NCI-H2196 treated with DMSO at 0.1 percent for 48 hours (cell line): ENCODE measurements around the gene IL3.

Experiments
- DNase-seq: peaks from one replicate; lab custom pipeline; 2025; ENCODE audit not compliant: unreplicated experiment; lab: John Stamatoyannopoulos, UW

The IL3 gene, protein sequence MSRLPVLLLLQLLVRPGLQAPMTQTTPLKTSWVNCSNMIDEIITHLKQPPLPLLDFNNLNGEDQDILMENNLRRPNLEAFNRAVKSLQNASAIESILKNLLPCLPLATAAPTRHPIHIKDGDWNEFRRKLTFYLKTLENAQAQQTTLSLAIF

DNA sequence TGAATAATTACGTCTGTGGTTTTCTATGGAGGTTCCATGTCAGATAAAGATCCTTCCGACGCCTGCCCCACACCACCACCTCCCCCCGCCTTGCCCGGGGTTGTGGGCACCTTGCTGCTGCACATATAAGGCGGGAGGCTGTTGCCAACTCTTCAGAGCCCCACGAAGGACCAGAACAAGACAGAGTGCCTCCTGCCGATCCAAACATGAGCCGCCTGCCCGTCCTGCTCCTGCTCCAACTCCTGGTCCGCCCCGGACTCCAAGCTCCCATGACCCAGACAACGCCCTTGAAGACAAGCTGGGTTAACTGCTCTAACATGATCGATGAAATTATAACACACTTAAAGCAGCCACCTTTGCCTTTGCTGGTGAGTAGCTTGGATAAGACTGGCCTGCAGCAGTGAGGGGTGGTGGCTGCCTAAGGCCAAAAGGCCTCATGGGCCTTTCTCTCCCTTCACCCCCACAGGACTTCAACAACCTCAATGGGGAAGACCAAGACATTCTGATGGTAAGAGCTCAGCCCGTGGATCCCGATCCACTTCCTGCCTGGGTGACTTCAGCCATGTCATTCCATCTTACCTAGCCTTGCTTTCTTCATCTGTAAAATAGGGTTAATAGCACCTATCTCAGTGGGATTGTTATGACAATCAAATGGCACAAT is at the start of gene IL3:
IL3 (plus strand) TSS at position 155 of the 661 bp plus-strand sequence; CDS start at position 207, 52 bp downstream.
- no peak for DNase-seq

DNA sequence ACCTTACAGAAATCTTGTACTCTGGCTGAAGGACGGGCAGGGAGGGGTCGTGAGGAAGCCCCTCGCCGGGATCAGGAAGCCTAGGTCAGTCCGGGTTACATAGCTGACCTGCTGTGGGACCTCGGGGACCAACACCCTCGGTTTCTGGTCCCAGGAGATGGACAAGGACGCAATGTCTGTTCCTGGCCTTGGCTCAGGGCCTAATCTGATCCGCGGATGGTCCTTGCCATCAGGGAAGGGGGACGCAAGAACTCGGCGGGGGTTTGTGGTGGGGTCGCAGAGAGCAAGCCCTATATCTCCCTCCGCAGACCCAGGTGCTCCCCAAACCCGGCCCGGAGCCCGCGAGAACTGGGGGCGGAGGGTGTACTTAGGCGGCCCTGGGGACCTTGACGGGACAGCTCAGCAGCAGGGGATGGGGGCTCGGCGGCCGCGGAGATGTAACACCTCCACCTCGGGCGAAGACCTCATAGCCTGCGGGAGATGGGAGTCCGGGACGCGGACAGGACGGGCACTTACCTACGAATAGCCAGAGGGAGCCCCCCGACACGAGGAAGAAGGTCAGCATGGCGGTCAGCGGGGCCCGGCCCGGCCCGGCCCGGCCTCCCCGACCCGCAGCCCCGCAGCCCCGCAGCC is 49.4 kb upstream of the IL3 start:
- no peak for DNase-seq

DNA sequence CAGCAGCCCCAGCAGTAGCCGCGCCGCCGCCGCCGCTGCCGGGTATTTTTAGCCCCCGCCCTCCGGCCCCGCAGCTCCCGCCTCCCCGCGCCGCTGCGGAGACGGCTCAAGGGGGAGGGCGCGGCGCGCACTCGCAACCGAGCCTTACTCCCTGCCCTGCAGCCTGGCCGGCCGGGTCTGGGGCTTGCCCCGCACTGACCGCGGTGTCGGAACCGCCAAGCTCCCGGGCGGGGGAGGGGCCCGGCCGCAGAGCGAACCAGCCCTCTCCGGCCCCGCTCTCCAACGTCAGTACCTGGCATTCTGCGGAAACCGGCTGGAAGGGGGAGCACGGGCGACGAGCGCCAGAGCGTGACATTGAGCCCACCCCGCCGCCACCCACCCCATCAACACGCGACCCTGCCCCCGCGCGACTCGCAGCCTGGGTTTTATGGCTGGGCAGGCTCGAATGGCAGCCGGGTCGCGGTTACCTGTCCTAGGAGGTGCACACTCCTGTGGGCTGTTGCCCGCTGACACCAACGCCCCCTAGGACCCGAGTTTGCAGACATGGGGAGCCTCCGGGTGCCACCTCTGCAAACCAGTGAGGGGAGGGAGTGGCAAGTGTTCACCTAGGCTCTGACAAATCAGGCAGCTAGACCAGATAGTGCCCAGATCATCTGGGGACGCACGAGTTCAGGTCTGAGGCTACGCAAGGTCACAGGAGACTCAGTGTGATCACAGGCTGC is 48.7 kb upstream of the IL3 start, which contains the start of gene ACSL6:
ACSL6 (minus strand) TSS at position 37 of the 722 bp plus-strand sequence. CDS start 105 bp downstream, outside the sequence.
- DNase-seq, result no peak

DNA sequence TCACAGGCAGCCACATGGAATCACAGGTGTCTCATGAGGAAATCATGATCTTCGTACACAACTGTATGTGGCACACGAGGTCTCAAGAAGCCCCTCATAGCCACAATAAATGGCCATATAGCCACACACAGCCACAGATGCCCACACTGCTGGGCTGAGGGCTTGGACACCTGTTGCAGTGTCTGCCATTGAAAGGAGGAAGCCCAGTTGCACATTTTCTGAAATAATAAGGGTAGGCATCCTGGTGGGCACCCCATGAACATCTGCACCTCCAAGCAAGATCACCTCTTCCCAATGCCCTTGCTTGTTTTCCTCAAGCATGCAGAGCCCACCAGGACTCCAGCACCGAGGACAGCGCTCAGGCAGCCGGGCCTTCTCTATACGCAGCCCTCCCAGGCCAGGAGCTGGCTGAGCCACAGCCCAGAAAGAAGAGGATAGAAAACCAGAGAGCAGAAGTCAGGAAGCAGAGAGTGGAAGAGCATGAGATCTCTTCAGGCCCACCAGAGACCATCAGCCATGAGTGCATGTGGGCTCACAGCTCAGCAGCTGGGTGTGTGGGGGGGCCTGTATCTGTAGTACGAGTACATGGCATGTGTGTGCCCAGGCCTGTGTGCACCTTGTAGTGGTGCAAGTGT is 48.0 kb upstream of the IL3 start:
- no peak for DNase-seq

DNA sequence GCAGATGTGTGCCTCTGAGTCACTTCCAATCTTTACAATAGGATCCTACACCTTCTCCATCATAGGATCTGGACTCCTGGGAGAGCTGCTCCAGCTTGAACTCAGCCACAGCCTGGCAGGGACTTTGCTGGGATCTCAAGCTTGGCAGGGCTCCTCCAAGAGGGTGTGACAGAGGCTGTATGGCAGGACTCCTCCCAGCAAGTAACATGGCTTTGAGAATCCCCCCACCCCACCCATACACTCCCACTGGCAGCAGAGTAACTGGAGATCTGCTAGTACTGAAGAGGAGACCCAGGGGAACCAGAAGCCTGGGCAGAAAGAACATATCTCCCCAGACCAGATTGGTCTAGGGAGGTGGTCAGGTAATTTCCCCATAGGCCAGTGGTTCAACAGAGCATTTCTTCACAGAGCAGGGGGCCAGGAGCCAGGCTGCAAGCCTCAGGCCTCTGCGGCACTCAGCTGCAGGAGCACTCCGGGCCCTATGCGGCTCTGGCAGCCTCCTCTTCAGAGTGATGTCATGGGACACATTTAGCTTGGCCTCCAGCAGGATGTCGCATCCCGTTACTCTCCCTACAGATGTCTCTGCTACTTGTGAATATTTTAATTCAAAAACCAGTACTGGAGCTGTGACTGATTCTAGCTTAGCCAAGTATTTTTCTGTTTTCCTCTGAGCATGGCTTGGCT is 47.3 kb upstream of the IL3 start:
- DNase-seq, result no peak

DNA sequence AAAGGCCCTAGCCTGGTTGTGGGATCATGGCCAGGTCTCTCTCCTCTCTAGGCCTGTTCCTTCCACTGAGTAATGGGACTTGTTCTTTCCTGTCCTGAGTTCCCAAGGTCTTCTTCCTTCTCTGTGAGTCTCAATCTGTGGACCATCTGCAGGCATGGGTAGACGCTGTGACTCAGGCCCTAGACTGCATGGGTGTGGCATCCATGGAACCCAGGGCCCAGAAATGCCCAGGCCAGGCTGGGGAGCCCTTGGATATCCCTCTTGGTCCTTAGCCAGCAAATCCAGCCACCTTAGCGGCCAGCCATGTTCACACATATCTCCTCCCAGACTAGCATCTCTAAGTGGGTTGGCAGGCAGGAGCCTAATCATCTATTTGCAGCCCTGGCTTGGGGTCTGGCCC is 46.7 kb upstream of the IL3 start:
- no peak for DNase-seq

DNA sequence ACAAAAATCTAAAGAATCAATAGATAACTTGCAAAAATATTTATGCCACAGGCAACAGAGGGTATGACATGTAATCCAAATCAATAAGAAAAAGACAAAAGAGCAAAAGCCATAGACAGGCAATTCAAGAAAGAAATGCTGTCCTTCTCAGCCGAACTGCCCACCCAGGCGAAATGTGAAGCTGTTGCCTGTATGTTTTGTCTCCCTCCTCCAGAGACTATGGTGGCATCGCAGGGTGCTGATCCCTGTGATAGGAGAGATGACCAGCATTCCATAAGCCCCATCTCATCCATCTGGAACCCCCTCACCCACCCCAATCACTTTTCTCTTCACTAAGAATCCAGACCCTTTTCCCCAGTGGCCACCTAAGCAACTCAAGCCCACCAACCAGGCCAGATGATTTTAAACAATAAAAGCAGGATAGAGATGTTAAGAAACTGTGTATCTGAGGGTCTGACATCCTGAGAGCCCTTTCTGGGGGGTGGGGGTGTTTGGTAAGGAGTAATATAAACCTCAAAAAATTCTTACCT is 43.7 kb upstream of the IL3 start:
- DNase-seq, result no peak

DNA sequence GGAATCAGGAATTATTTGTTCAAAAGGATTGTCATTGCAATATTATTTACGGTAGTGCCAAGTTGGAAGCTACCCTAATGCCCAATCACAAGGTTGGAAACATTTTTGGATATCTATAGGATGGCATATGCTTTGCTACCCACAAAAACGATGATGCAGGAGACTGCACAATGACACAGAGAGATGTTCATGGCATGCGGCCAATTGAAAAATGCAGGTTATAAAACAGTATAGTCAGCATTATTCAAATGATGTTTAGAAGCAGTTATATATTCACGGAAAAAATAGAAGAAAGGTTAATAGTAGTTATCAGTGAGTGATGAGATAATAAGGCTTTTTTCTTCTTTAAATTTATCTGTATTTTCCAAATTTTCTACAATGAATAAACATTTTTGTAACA is 43.1 kb upstream of the IL3 start:
- no peak for DNase-seq

DNA sequence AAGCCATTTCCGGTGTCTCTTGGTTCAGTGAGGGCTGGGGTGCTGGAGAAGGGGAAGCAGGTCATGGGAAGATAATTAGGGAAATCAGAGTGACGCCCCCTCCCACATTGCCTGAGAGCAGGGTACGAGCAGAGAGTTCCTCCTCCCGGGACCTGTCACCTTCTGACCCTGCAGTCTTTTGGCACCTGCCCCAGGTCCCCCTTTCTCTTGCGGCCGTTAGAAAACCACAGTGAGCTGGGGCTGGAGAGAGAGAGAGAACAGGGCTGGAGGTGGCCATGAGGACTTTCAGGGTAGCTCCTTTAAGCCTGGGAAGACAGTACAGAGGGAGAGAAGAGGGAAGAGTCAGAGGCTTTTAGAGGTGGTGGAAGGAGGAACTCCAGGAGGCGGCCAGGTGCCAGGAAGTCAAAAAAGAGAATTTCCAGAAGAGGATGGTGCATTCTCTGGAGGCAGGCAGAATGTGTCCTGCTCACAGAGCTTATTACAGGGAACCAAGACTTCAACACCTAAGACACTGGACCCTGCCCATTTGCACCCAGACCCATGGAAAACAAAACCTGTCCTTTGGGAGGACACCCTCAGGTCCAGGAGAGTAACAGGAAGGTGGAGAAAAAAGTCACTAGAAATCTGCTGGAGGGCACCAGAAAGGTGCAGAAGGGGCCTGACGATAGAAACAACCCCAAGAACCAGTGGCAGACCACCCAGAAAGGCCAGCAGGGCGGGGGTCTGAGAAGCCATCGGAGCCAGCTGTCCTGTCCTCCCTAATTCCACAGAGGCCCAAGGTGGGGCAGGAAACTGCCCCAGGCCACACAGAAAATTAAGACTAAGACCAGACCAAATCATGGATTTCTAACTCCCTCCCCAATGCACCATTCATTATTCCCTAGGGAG is 42.5 kb upstream of the IL3 start:
- DNase-seq, result no peak

DNA sequence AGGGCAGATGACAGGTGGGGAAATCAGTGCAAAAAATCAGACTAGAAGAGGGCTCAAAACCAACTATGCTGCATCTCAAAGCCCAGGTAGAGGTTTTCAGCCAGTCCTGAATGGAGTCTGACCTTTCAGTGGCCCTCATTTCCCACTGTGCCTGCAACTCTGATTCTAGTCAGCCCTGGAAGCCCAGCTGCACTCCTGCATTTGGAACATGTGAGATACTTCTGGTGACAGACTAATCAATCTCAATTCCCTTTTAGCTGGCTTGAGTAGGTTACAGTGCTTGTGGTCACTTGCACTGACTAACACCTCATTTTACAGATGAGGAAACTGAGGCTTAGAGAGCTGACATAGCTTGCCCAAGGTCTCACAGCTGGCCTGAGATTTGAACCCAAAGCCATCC is 41.1 kb upstream of the IL3 start:
- DNase-seq, result no peak

DNA sequence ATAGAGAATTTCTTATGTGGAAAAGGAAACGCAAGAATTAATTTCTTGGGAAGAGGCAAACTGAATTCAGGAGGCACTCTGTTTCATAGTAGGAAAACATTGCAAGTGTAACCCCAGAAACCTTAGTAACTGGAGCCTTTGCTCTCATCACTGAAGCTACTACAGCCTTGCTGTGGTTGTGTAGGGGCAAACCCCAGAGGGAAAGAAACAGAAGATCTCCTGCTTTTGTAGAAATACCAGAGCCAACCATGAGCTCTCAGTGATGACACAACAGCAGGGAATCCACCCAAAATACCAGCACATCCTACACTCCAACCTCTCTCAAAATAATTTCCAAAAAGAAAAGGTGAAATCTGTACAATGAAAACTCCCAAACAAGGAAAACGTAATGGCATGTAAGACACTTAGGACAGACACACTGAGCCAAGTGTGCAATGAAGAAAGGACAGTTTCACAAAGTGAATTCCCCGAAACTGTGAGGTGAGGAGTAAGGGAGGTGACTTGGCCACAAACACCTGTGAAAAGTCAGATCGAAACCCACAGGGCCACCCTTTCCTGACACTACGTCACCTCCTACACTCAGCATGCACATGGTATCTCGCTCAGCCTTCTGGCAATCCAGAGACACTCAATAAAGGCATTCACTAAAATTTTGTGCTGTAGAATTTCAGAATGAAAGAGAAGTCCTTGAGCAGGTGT is 40.4 kb upstream of the IL3 start:
- DNase-seq, result no peak

DNA sequence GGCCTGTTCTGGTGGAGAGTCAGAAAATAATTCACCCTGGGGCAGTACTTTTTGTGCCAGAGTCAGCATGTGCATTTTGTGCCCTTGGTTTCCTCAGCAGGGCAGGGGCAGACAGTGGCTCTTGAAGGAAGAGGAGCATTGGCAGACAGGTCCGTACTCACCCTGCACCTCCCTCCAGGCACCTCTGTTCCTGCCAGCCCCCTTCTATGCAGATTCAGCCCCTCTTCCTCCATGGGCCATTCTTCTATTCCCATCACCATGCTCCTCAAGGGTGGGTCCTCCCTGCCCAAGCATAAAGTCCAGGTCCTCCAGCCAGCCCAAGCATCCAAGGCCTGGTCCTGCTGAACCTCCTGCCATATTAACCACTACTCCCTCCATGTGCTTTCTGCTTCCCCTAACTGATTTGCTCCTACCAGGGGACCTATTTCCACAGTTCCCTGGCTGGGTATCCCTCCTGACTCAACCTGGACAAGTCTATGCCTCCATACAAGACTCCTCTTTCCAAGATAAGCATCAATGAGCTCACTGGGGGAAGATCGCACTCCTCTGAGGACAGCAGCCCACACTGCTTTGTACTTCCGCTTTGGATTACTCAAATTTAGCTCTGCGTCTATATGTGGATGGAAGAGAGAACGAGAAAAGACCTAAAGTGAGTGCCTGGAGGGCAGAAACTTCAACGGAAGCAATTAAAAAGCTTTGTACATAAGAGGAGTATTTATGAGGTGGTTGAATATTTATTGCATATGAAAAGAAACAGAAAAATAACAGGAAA is 39.7 kb upstream of the IL3 start:
- DNase-seq, result no peak

DNA sequence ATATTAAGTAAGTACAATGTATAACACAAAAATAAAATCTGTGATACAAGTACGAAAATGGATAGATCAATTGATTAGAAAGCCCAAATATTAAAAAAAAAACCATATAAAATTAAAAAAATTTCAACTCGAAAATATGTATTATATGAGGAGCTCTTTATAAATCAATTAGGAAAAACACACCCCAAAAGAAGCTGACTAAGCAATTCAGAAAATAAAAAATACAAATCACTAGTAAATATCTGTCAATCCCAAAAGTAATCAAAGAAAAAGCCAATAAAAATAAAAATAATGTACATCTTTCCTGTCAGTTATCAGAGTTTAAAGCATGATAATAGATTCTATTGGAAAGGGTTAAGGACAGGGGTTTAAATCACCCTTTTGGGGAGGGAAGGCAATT is 38.8 kb upstream of the IL3 start:
- no peak for DNase-seq

DNA sequence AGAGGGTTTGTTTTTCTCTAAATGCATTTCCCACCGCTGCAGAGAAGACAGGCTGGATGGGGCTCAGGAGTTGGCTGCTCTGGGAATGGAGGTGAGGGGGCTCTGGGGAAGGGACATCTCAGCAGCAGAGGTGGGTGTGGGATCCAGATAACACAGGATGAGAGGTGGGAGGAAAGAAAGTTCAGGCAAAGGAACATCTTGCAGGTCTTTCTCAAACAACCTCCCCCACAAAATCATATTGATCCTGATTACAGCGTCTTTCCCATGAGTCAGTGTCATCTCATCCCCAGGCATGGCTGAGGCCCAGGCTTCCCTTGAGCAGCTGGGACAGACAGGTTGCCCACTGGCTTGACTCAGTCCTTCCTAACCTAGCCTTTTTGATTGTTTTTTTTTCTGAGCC is 37.7 kb upstream of the IL3 start:
- no peak for DNase-seq

DNA sequence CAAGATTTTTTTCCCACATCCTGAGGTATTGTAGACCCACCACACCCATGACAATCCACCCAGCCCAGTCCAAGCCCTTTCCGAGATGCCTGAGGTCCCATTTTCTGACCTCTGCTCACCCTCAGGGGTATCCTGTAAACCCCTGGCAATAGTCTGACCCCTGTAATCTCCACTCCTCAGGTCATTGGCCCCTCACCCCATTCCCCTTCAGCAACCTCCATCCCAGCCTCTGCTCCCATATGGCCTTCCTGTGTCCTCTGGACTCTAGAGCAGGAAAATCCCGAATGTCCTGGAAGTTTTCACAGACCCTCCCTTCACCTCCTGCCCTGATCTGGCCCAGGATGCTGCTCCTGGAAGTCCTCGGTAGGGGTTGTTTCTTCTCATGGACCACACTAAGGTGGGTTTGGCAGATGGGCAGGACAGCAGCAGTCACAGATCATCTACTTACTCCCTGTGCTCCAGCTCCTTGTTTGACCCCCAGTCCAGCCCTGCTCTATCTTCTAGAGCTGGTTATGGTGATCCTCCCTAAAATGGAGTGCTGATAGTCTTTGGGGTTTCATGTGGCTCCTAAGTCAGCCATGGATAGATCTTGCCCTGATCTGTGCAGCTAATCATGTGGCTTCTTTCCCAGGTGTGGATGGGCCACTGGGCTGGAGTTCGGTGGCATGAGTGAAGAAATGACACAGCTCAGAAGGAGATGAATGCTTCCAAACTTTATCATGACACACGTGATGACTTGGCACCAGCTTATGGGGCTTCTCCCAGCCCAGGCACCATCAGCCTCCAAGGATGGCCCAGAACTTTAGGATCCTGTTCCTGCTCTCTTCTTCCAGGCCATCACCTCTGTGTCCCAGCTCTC is 37.0 kb upstream of the IL3 start:
- no peak for DNase-seq

DNA sequence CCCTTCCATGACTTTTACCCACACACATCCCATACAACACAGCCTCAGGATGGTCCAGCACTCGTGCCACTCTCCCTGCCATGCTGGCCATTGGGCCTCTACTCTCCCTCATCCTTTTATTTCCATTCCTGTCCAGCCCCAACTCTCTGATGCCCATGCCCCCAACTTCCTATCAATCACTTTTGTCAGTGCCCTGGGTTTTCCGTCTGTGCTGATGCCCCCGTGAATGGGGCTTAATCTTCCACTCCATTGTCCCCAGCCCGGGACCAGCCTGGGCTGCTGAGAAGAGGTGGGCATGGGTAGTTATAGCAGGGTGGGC is 36.4 kb upstream of the IL3 start:
- no peak for DNase-seq

DNA sequence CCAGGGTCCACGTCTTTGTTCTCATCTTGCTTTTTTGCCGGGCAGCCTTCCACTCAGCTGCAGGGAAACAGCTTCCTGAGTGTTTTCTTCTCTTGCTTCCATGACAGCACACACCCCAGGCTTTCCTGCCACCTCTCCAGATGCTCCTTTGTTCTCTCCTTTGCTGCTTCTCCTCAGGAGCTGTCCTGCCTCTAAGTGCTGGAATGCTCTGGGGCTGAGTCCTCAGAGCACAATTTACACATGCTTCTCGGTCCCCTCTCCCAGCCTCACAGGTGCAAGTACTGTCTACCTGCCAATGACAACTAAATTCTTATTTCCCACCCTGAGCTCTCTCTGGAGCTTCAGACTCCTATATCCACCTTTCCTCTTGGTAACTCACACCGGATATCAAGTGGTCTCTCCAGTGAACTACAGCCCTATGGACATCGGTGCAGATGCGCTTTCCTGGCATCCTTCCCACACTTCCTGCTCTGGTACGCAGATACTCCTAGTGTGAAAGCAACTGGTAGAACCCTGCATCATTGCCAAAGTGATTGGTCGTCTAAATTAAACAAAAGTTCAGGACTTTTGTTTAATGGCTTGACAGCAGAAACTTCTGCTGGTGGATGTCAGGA is 35.6 kb upstream of the IL3 start:
- DNase-seq, result no peak
